ENCODE measurements around the gene NFIA. TPM values are rescaled to one million over a fixed set of nuclear protein-coding genes. Genes with fewer than 3 reads are reported as not detected.

Gene NFIA
- polyA plus RNA-seq, 4 donors: 1.6 to 9.7 (median 4.9) TPM

- DNase-seq (no peak), FAIRE-seq (peak; percentile 70)
- Histone ChIP-seq H3K4me1 (ENCODE audit: control insufficient read depth in 3 of 3, insufficient read depth in 2 of 3, low read depth in 1 of 3, low read length in 2 of 3) (peaks cover 0 to 3% (median 0%) of the 10 kb centered on the region in 3 donors), H3K27me3 (ENCODE audit: control insufficient read depth in 3 of 3, insufficient read depth in 3 of 3, low read length in 3 of 3) (no peaks in the 10 kb centered on the region), H3K9me3 (ENCODE audit: control insufficient read depth in 2 of 2, insufficient read depth in 1 of 2, low read depth in 1 of 2, low read length in 1 of 2) (no peaks in the 10 kb centered on the region), H3K4me3 (ENCODE audit: low read depth in 1 of 3, low read length in 3 of 3) (no peak overlapping the region), H3K36me3 (ENCODE audit: control insufficient read depth in 3 of 3, insufficient read depth in 2 of 3, low read depth in 1 of 3, low read length in 3 of 3) (no peaks in the 10 kb centered on the region), H3K27ac (ENCODE audit: low read depth in 1 of 3, low read length in 2 of 3) (no peak overlapping the region)
- 96 to 98% (median 97%) methylated on average over 1 of the region's 1 CpG for WGBS, 3 donors
These were observed 154.8 kb downstream of the NFIA start for GRCh38 chr1:61237147-61237546.

GRCh38 chr1:61237659-61238358 lies 155.4 kb downstream of the NFIA start:
- no peak for FAIRE-seq

GRCh38 chr1:61238359-61238665 lies 156.0 kb downstream of the NFIA start:
- no peak overlapping the region for H3K27ac ChIP-seq (ENCODE audit: low read depth in 1 of 3, low read length in 2 of 3)
- H3K4me1 ChIP-seq (ENCODE audit: control insufficient read depth in 3 of 3, insufficient read depth in 2 of 3, low read depth in 1 of 3, low read length in 2 of 3): no peaks in the 10 kb centered on the region
- no peaks in the 10 kb centered on the region for H3K27me3 ChIP-seq (ENCODE audit: control insufficient read depth in 3 of 3, insufficient read depth in 3 of 3, low read length in 3 of 3)
- WGBS, 3 donors: 84 to 94% (median 93%) methylated on average over 5 of the region's 5 CpGs
- no peaks in the 10 kb centered on the region for H3K9me3 ChIP-seq (ENCODE audit: control insufficient read depth in 2 of 2, insufficient read depth in 1 of 2, low read depth in 1 of 2, low read length in 1 of 2)
- no peak for DNase-seq
- FAIRE-seq: no peak
- H3K36me3 ChIP-seq (ENCODE audit: control insufficient read depth in 3 of 3, insufficient read depth in 2 of 3, low read depth in 1 of 3, low read length in 3 of 3): no peaks in the 10 kb centered on the region
- no peak overlapping the region for H3K4me3 ChIP-seq (ENCODE audit: low read depth in 1 of 3, low read length in 3 of 3)

More at GRCh38 chr1:61237659-61238358, 155.4 kb downstream of the NFIA start:
- Histone ChIP-seq H3K27me3 (ENCODE audit: control insufficient read depth in 3 of 3, insufficient read depth in 3 of 3, low read length in 3 of 3) (no peaks in the 10 kb centered on the region), H3K4me3 (ENCODE audit: low read depth in 1 of 3, low read length in 3 of 3) (no peak overlapping the region), H3K4me1 (ENCODE audit: control insufficient read depth in 3 of 3, insufficient read depth in 2 of 3, low read depth in 1 of 3, low read length in 2 of 3) (peaks cover 0 to 2% (median 0%) of the 10 kb centered on the region in 3 donors), H3K27ac (ENCODE audit: low read depth in 1 of 3, low read length in 2 of 3) (no peak overlapping the region), H3K36me3 (ENCODE audit: control insufficient read depth in 3 of 3, insufficient read depth in 2 of 3, low read depth in 1 of 3, low read length in 3 of 3) (no peaks in the 10 kb centered on the region), H3K9me3 (ENCODE audit: control insufficient read depth in 2 of 2, insufficient read depth in 1 of 2, low read depth in 1 of 2, low read length in 1 of 2) (no peaks in the 10 kb centered on the region)
- 83 to 97% (median 88%) methylated on average over 3 of the region's 3 CpGs for WGBS, 3 donors
- DNase-seq: no peak

- Histone ChIP-seq H3K4me1 (ENCODE audit: control insufficient read depth in 3 of 3, insufficient read depth in 2 of 3, low read depth in 1 of 3, low read length in 2 of 3) (no peaks in the 10 kb centered on the region), H3K4me3 (ENCODE audit: low read depth in 1 of 3, low read length in 3 of 3) (no peak overlapping the region), H3K36me3 (ENCODE audit: control insufficient read depth in 3 of 3, insufficient read depth in 2 of 3, low read depth in 1 of 3, low read length in 3 of 3) (no peaks in the 10 kb centered on the region), H3K27ac (ENCODE audit: low read depth in 1 of 3, low read length in 2 of 3) (no peak overlapping the region), H3K27me3 (ENCODE audit: control insufficient read depth in 3 of 3, insufficient read depth in 3 of 3, low read length in 3 of 3) (no peaks in the 10 kb centered on the region), H3K9me3 (ENCODE audit: control insufficient read depth in 2 of 2, insufficient read depth in 1 of 2, low read depth in 1 of 2, low read length in 1 of 2) (no peaks in the 10 kb centered on the region)
- DNase-seq: no peak
- FAIRE-seq: no peak
- WGBS, 3 donors: 80 to 85% (median 81%) methylated on average over 3 of the region's 3 CpGs
These were observed 158.5 kb downstream of the NFIA start for GRCh38 chr1:61240878-61241277.

- no peaks in the 10 kb centered on the region for H3K4me1 ChIP-seq (ENCODE audit: control insufficient read depth in 3 of 3, insufficient read depth in 2 of 3, low read depth in 1 of 3, low read length in 2 of 3)
- no peak for FAIRE-seq
- H3K36me3 ChIP-seq (ENCODE audit: control insufficient read depth in 3 of 3, insufficient read depth in 2 of 3, low read depth in 1 of 3, low read length in 3 of 3): no peaks in the 10 kb centered on the region
- DNase-seq: no peak
- H3K9me3 ChIP-seq (ENCODE audit: control insufficient read depth in 2 of 2, insufficient read depth in 1 of 2, low read depth in 1 of 2, low read length in 1 of 2): no peaks in the 10 kb centered on the region
- 38 to 58% (median 51%) methylated on average over 4 of the region's 4 CpGs for WGBS, 3 donors
- peak overlapping the region in 2 of 3 donors; percentile 20 to 66 for H3K27ac ChIP-seq (ENCODE audit: low read depth in 1 of 3, low read length in 2 of 3)
- H3K27me3 ChIP-seq (ENCODE audit: control insufficient read depth in 3 of 3, insufficient read depth in 3 of 3, low read length in 3 of 3): no peaks in the 10 kb centered on the region
- H3K4me3 ChIP-seq (ENCODE audit: low read depth in 1 of 3, low read length in 3 of 3): no peak overlapping the region
These were observed 159.1 kb downstream of the NFIA start for GRCh38 chr1:61241411-61241838.

GRCh38 chr1:61241973-61242381 lies 159.6 kb downstream of the NFIA start:
- WGBS, 3 donors: 59 to 85% (median 83%) methylated on average over 2 of the region's 2 CpGs
- DNase-seq: no peak
- no peaks in the 10 kb centered on the region for H3K4me1 ChIP-seq (ENCODE audit: control insufficient read depth in 3 of 3, insufficient read depth in 2 of 3, low read depth in 1 of 3, low read length in 2 of 3)
- no peaks in the 10 kb centered on the region for H3K9me3 ChIP-seq (ENCODE audit: control insufficient read depth in 2 of 2, insufficient read depth in 1 of 2, low read depth in 1 of 2, low read length in 1 of 2)
- no peaks in the 10 kb centered on the region for H3K36me3 ChIP-seq (ENCODE audit: control insufficient read depth in 3 of 3, insufficient read depth in 2 of 3, low read depth in 1 of 3, low read length in 3 of 3)
- no peaks in the 10 kb centered on the region for H3K27me3 ChIP-seq (ENCODE audit: control insufficient read depth in 3 of 3, insufficient read depth in 3 of 3, low read length in 3 of 3)
- no peak overlapping the region for H3K27ac ChIP-seq (ENCODE audit: low read depth in 1 of 3, low read length in 2 of 3)
- no peak overlapping the region for H3K4me3 ChIP-seq (ENCODE audit: low read depth in 1 of 3, low read length in 3 of 3)
- FAIRE-seq: no peak

- DNase-seq (no peak), FAIRE-seq (no peak)
- Histone ChIP-seq H3K27me3 (ENCODE audit: control insufficient read depth in 3 of 3, insufficient read depth in 3 of 3, low read length in 3 of 3) (no peaks in the 10 kb centered on the region), H3K36me3 (ENCODE audit: control insufficient read depth in 3 of 3, insufficient read depth in 2 of 3, low read depth in 1 of 3, low read length in 3 of 3) (no peaks in the 10 kb centered on the region), H3K27ac (ENCODE audit: low read depth in 1 of 3, low read length in 2 of 3) (no peak overlapping the region), H3K4me3 (ENCODE audit: low read depth in 1 of 3, low read length in 3 of 3) (no peak overlapping the region), H3K9me3 (ENCODE audit: control insufficient read depth in 2 of 2, insufficient read depth in 1 of 2, low read depth in 1 of 2, low read length in 1 of 2) (no peaks in the 10 kb centered on the region), H3K4me1 (ENCODE audit: control insufficient read depth in 3 of 3, insufficient read depth in 2 of 3, low read depth in 1 of 3, low read length in 2 of 3) (no peaks in the 10 kb centered on the region)
- 36 to 89% (median 56%) methylated on average over 1 of the region's 1 CpG for WGBS, 3 donors
These were observed 161.8 kb downstream of the NFIA start for GRCh38 chr1:61244114-61244513.

GRCh38 chr1:61245696-61246400 lies 163.5 kb downstream of the NFIA start:
- no peaks in the 10 kb centered on the region for H3K9me3 ChIP-seq (ENCODE audit: control insufficient read depth in 2 of 2, insufficient read depth in 1 of 2, low read depth in 1 of 2, low read length in 1 of 2)
- no peak overlapping the region for H3K27ac ChIP-seq (ENCODE audit: low read depth in 1 of 3, low read length in 2 of 3)
- no peak overlapping the region for H3K4me3 ChIP-seq (ENCODE audit: low read depth in 1 of 3, low read length in 3 of 3)
- no peaks in the 10 kb centered on the region for H3K36me3 ChIP-seq (ENCODE audit: control insufficient read depth in 3 of 3, insufficient read depth in 2 of 3, low read depth in 1 of 3, low read length in 3 of 3)
- no peaks in the 10 kb centered on the region for H3K4me1 ChIP-seq (ENCODE audit: control insufficient read depth in 3 of 3, insufficient read depth in 2 of 3, low read depth in 1 of 3, low read length in 2 of 3)
- DNase-seq (no peak), FAIRE-seq (no peak)
- H3K27me3 ChIP-seq (ENCODE audit: control insufficient read depth in 3 of 3, insufficient read depth in 3 of 3, low read length in 3 of 3): no peaks in the 10 kb centered on the region
- WGBS, 3 donors: 89 to 96% (median 94%) methylated on average over 7 of the region's 7 CpGs

All from small intestine (tissue), 7 donors.